Gastrocnemius medialis (tissue), 4 donors: ENCODE measurements around the gene KRT14. TPM values are rescaled to one million over a fixed set of nuclear protein-coding genes. Genes with fewer than 3 reads are reported as not detected.
"Not testable (repeated sequence)": the region's sequence is repeated elsewhere in the genome, so short reads cannot be mapped to it uniquely, and the experiment has no call there.

ENCODE experiments used
- ATAC-seq, 2 donors: fragments of 150-250 bp; one replicate each; pipeline ENCODE4 v1.9.1; 2016
- DNase-seq, 2 donors: peaks; one replicate each; pipeline ENCODE4 v3.0.0-alpha.2; 2019
- H3K27ac ChIP-seq, 4 donors: fragments of 200-600 bp; sonication (generic); 1 replicate in 1 of 4; 2 replicates in 3 of 4; pipeline ENCODE4 v1.5.1; 2016 to 2018; ENCODE audit warnings: mild to moderate bottlenecking in 2 of 4, moderate library complexity in 1 of 4
- H3K27me3 ChIP-seq, 3 donors: fragments of 200-600 bp; sonication (generic) in 2 of 3; 1 replicate in 1 of 3; 2 replicates in 2 of 3; pipeline versions ENCODE4 v1.5.1 to v1.6.0; 2016 to 2019; ENCODE audit warnings: mild to moderate bottlenecking in 1 of 3, moderate library complexity in 1 of 3
- H3K36me3 ChIP-seq, 2 donors: fragments of 200-600 bp; sonication (generic) in 1 of 2; one replicate each; pipeline ENCODE4 v1.5.1; 2017 to 2018
- H3K4me1 ChIP-seq, 2 donors: fragments of 200-600 bp; sonication (generic) in 1 of 2; one replicate each; pipeline ENCODE4 v1.5.1; 2016 to 2017; ENCODE audit warnings: mild to moderate bottlenecking in 2 of 2
- H3K4me3 ChIP-seq, 4 donors: fragments of 200-600 bp; sonication (generic) in 3 of 4; 1 replicate in 1 of 4; 2 replicates in 3 of 4; pipeline ENCODE4 v1.5.1; 2016 to 2019; ENCODE audit warnings: mild to moderate bottlenecking in 2 of 4
- H3K9me3 ChIP-seq, 3 donors: fragments of 200-600 bp; sonication (generic) in 2 of 3; 1 replicate in 1 of 3; 2 replicates in 2 of 3; pipeline ENCODE4 v1.5.1; 2016 to 2019
- CTCF ChIP-seq, 5 experiments: fragments of 450-650 bp in 3 of 5; fragments of 200-600 bp in 2 of 5; sonication (generic) in 2 of 5; IDR thresholded peaks in 4 of 5; conservative IDR thresholded peaks in 1 of 5; 1 replicate in 4 of 5; 2 replicates in 1 of 5; pipeline ENCODE4 v1.5.1; 2016 to 2019; ENCODE audit warnings: antibody characterized with exemption in 5 of 5, mild to moderate bottlenecking in 3 of 5, moderate library complexity in 3 of 5
- POLR2A ChIP-seq, 2 donors: fragments of 450-650 bp; IDR thresholded peaks; one replicate each; pipeline ENCODE4 v1.6.1; 2017; ENCODE audit warnings: antibody characterized with exemption in 2 of 2, mild to moderate bottlenecking in 2 of 2, moderate library complexity in 2 of 2
- in situ Hi-C, 4 donors: fragments of 200-750 bp; cut with MboI; loops; one replicate each; pipeline versions ENCODE4 v1.15.0 to v1.8.0; 2017; ENCODE audit warnings: low sequenced_read_pairs in 4 of 4
- intact Hi-C: fragments of 100-400 bp; cut with DNase I; formaldehyde crosslinking; loops from one replicate; pipeline ENCODE4 v1.15.1; 2023; ENCODE audit warnings: low total_unique reads
- total RNA-seq, 4 donors: library from RNA; depleted of rRNA; stranded (reverse); fragments of >200 nt; gene quantifications; one replicate each; pipeline versions ENCODE4 v1.1.0 to v1.2.3, GENCODE V29; 2016

Gene KRT14
- total RNA-seq, 4 donors from 2014 or later: not detected

DNA sequence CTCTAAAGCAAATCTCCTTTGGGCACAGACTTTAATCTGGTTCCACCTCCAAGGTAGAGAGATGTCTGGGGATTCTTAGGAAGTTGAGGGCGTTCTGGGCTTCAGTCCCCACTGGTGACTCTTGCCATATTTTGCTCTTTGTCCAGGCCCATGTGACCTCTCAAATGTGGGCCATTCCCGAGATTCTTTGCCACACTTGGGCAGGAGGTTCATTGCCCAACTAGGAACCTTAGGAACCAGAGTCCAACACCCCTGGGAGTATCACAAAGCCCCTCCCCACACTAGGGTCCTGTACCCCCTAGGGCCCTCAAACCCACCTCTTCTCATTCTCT lies 6.5 kb downstream of the KRT14 start:
- no peak overlapping the region for H3K27ac ChIP-seq
- TF ChIP-seq CTCF (IDR thresholded peaks at IDR 0.05 in 4 of 5, conservative IDR thresholded peaks at IDR 0.05 in 1 of 5) (no peak), POLR2A (IDR thresholded peaks at IDR 0.05) (no peak)
- DNase-seq: no peak
- H3K27me3 ChIP-seq: peaks cover 0 to 16% (median 8%) of the 10 kb centered on the region in 3 donors
- H3K4me1 ChIP-seq: no peaks in the 10 kb centered on the region
- H3K9me3 ChIP-seq: no peaks in the 10 kb centered on the region
- intact Hi-C loops: no loop called here
- H3K4me3 ChIP-seq: no peak overlapping the region
- ATAC-seq: no peak
- H3K36me3 ChIP-seq: no peaks in the 10 kb centered on the region
- in situ Hi-C loops: no loop called here

GRCh38 chr17:41579484-41580243 lies 7.0 kb downstream of the KRT14 start:
- intact Hi-C loops: no loop called here
- Histone ChIP-seq H3K36me3 (no peaks in the 10 kb centered on the region), H3K4me3 (no peak overlapping the region), H3K4me1 (no peaks in the 10 kb centered on the region), H3K27me3 (peaks cover 0 to 16% (median 8%) of the 10 kb centered on the region in 3 donors), H3K9me3 (no peaks in the 10 kb centered on the region), H3K27ac (no peak overlapping the region)
- peak; percentile 26 to 57 (median 37) for TF ChIP-seq CTCF (IDR thresholded peaks at IDR 0.05 in 4 of 5, conservative IDR thresholded peaks at IDR 0.05 in 1 of 5)
- no peak for TF ChIP-seq POLR2A (IDR thresholded peaks at IDR 0.05)
- peak; percentile 12 to 47 for DNase-seq
- peak; percentile 47 to 82 for ATAC-seq
- in situ Hi-C loops: no loop called here

GRCh38 chr17:41578971-41579370 lies 7.7 kb downstream of the KRT14 start:
- no peaks in the 10 kb centered on the region for H3K36me3 ChIP-seq
- no peak for ATAC-seq
- peaks cover 0 to 21% (median 8%) of the 10 kb centered on the region in 3 donors for H3K27me3 ChIP-seq
- no peak overlapping the region for H3K4me3 ChIP-seq
- DNase-seq: no peak
- intact Hi-C loops: no loop called here
- H3K9me3 ChIP-seq: no peaks in the 10 kb centered on the region
- no peak overlapping the region for H3K27ac ChIP-seq
- in situ Hi-C loops: no loop called here
- no peaks in the 10 kb centered on the region for H3K4me1 ChIP-seq
- TF ChIP-seq CTCF (IDR thresholded peaks at IDR 0.05 in 4 of 5, conservative IDR thresholded peaks at IDR 0.05 in 1 of 5): no peak
- no peak for TF ChIP-seq POLR2A (IDR thresholded peaks at IDR 0.05)

- peaks cover 0 to 22% (median 8%) of the 10 kb centered on the region in 3 donors for H3K27me3 ChIP-seq
- in situ Hi-C loops: no loop called here
These were observed 8.2 kb downstream of the KRT14 start for GRCh38 chr17:41578538-41578937.

GRCh38 chr17:41576740-41577139 lies 10.0 kb downstream of the KRT14 start:
- intact Hi-C loops, in situ Hi-C loops: not testable (repeated sequence)
- peaks cover 0 to 25% (median 10%) of the 10 kb centered on the region in 3 donors for H3K27me3 ChIP-seq

More at GRCh38 chr17:41578538-41578937, 8.2 kb downstream of the KRT14 start:
- H3K4me1 ChIP-seq: no peaks in the 10 kb centered on the region
- no peaks in the 10 kb centered on the region for H3K36me3 ChIP-seq
- no peaks in the 10 kb centered on the region for H3K9me3 ChIP-seq
- ATAC-seq: no peak
- H3K4me3 ChIP-seq: no peak overlapping the region
- intact Hi-C loops: no loop called here
- no peak for TF ChIP-seq CTCF (IDR thresholded peaks at IDR 0.05 in 4 of 5, conservative IDR thresholded peaks at IDR 0.05 in 1 of 5)
- no peak for TF ChIP-seq POLR2A (IDR thresholded peaks at IDR 0.05)
- no peak overlapping the region for H3K27ac ChIP-seq
- no peak for DNase-seq

More at GRCh38 chr17:41576740-41577139, 10.0 kb downstream of the KRT14 start:
- H3K9me3 ChIP-seq, H3K27ac ChIP-seq, ATAC-seq, H3K36me3 ChIP-seq, DNase-seq, H3K4me3 ChIP-seq, H3K4me1 ChIP-seq: not testable (repeated sequence)
